GM04503 (cell line): ENCODE data around the gene P2RX6.
"Not testable (repeated sequence)": the region's sequence is repeated elsewhere in the genome, so short reads cannot be mapped to it uniquely, and the experiment has no call there.

Experiments used
- DNase-seq: peaks from one replicate; pipeline ENCODE4 v3.0.0-alpha.2; 2012; ENCODE audit warnings: low read depth

Gene P2RX6

GRCh38 chr22:21014726-21015465, at the start of gene P2RX6:
Gene P2RX6 (plus strand): TSS chr22:21015165. CDS start chr22:21015175, 10 bp downstream.
- no peak for DNase-seq

- DNase-seq: no peak
Measured at GRCh38 chr22:20965888-20966855, 48.8 kb upstream of the P2RX6 start.

- DNase-seq: no peak
Measured at GRCh38 chr22:20966883-20967696, 47.9 kb upstream of the P2RX6 start, which contains the start of gene AIFM3. Gene AIFM3 (plus strand): TSS chr22:20967255. CDS start chr22:20967945, 690 bp downstream.

- DNase-seq: no peak
Measured at GRCh38 chr22:20967697-20968211, 47.2 kb upstream of the P2RX6 start.

- DNase-seq: no peak
Measured at GRCh38 chr22:20968281-20968977, 46.5 kb upstream of the P2RX6 start.

GRCh38 chr22:20970939-20971657, 43.9 kb upstream of the P2RX6 start:
- DNase-seq: no peak

GRCh38 chr22:20972014-20972694, 42.8 kb upstream of the P2RX6 start:
- DNase-seq: not testable (repeated sequence)

- DNase-seq: no peak
Measured at GRCh38 chr22:20972933-20973577, 41.9 kb upstream of the P2RX6 start.

- no peak for DNase-seq
Measured at GRCh38 chr22:20973634-20974286, 41.2 kb upstream of the P2RX6 start.

- no peak for DNase-seq
Measured at GRCh38 chr22:20974336-20974955, 40.5 kb upstream of the P2RX6 start.

GRCh38 chr22:20975541-20976290, 39.2 kb upstream of the P2RX6 start:
- DNase-seq: no peak

- no peak for DNase-seq
Measured at GRCh38 chr22:20976291-20976877, 38.6 kb upstream of the P2RX6 start.

- DNase-seq: no peak
Measured at GRCh38 chr22:20977019-20977418, 37.9 kb upstream of the P2RX6 start.

- DNase-seq: no peak
Measured at GRCh38 chr22:20977516-20978170, 37.3 kb upstream of the P2RX6 start.

- DNase-seq: no peak
Measured at GRCh38 chr22:20978419-20978818, 36.5 kb upstream of the P2RX6 start.

- DNase-seq: no peak
Measured at GRCh38 chr22:20979243-20979809, 35.6 kb upstream of the P2RX6 start.
